Stimulated activated CD8-positive, alpha-beta memory T cell treated with anti-CD3 and anti-CD28 coated beads, Interleukin-12 subunit alpha, Interleukin-12 subunit beta, amount 100 ng/mL, for 24 hours (primary cell): Measurements from ENCODE around the gene ESRRA.
"Not testable (repeated sequence)": the region's sequence is repeated elsewhere in the genome, so short reads cannot be mapped to it uniquely, and the experiment has no call there.

Experiments used
- DNase-seq: peaks from one replicate; pipeline ENCODE4 v3.0.0-alpha.2; 2020; ENCODE audit errors: extremely low read depth

Gene ESRRA

DNA sequence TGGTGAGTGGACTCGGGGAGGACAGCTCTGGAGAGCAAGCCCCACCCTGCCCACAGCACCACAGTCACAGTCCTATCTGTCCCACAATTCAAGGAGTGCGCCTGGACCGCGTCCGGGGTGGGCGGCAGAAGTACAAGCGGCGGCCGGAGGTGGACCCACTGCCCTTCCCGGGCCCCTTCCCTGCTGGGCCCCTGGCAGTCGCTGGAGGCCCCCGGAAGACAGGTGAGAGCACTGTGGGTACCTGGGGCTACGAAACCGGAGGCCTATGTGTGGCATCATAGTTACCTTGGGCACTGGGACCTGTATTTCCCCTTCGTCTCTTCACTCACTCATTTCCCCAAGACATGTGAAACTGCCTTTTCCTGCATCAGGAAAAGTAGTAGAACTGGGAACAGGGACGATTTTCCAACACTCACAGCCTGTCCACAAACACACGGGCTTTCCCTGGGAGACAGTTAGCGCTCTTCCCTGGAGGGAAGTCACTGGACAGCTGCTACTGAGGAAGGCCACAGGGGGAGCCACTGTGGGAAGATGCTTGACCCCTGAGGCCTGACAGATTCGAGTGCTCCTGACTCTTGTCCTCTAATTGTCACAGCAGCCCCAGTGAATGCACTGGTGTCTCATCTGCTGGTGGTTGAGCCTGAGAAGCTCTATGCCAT is 9.0 kb downstream of the ESRRA start:
- DNase-seq, result no peak

- DNase-seq, result no peak
These were observed 9.7 kb downstream of the ESRRA start for GRCh38 chr11:64314805-64315561.

GRCh38 chr11:64315667-64316526 is 10.6 kb downstream of the ESRRA start:
- not testable (repeated sequence) for DNase-seq

- DNase-seq, result no peak
These were observed 11.5 kb downstream of the ESRRA start for GRCh38 chr11:64316672-64317324.

- DNase-seq, result peak; percentile 92
These were observed 12.1 kb downstream of the ESRRA start, which contains the start of gene TRMT112 for GRCh38 chr11:64317325-64317960. TSS of gene TRMT112 (minus strand) at chr11:64317559. CDS start at chr11:64317526, 33 bp downstream.

DNA sequence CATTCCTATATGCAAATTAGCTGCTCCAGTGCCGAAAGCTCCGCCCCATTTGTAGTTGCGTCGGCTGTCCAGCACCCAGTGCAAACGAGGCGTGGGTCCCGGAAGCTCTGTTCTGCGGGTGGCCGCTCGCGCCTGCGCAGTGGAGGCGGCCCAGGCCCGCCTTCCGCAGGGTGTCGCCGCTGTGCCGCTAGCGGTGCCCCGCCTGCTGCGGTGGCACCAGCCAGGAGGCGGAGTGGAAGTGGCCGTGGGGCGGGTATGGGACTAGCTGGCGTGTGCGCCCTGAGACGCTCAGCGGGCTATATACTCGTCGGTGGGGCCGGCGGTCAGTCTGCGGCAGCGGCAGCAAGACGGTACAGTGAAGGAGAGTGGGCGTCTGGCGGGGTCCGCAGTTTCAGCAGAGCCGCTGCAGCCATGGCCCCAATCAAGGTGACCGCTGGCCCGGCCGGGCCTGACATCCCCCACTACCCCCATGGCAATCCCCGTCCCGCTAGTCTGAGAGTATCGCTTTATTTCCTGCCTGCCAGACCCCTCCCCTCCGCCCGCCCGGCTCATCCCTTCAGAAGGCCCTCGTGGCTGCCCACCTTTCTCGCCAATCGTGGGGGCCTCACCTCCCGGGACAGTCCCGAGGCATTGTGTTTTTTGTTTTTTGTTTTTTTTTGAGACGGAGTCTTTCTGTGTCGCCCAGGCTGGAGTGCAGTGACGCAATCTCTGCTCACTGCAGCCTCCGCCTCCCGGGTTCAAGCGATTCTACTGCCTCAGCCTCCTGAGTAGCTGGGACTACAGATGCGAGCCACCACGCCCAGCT is 12.8 kb downstream of the ESRRA start, which contains the start of gene PRDX5:
Gene PRDX5 (plus strand): TSS at position 161 of the 805 bp plus-strand sequence. CDS start 95 bp downstream, at position 256.
- peak; percentile 82 for DNase-seq

DNA sequence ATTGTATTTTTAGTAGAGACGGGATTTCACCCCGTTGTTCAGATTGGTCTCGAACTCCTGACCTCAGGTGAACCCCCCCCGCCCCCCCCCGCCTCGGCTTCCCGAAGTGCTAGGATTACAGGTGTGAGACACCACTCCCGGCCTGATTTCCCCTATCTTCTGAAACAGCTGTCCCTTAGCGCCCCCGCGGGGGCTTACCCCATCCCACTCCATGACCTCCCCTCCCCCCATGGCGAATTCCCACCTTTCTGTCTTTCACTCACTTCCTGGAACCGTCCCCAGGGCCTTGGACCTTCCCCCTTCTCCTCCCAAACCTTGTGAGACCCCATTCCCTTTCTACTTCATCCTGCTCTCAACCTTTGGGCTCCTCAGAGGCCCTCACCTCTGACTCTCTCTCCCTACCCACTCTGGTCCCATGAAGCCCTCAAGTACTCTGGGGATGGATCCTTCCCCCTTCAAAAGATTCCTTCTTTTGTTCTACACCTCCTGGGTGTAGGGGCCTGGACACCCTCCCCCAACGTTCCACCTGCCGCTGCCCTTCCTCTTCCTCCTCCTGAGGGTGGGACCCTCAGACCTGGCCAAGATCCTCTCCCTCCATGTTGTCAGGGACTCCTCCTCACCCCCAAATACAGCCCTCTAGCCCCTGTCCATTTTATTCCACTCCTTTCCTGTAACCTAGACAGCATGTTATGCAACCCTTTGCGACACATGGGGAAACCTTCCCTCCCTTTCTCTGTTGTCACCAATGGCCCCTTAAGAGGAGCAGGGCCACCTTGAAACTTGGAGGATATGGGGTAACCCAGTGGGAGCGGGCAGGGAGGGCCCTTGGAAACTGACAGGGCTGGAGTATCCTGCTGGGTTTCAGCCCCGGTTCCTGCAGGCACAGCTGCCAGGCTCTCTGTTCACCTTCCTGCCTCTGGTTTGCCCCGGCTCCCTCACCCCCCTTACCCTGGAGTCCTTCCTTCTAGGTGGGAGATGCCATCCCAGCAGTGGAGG is 13.7 kb downstream of the ESRRA start:
- DNase-seq, result no peak

- no peak for DNase-seq
These were observed 15.2 kb downstream of the ESRRA start for GRCh38 chr11:64320556-64320955.

GRCh38 chr11:64321026-64321425 is 15.7 kb downstream of the ESRRA start:
- no peak for DNase-seq

DNA sequence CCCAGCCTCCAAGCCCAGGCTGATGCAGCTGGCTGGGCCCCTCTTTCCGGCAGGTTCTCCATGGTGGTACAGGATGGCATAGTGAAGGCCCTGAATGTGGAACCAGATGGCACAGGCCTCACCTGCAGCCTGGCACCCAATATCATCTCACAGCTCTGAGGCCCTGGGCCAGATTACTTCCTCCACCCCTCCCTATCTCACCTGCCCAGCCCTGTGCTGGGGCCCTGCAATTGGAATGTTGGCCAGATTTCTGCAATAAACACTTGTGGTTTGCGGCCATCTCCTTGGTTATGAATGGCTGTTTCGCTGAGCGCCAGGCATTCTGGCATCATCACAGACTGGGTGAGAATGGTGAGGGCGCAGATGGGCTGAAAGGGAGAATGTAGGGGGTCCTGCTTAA is 16.2 kb downstream of the ESRRA start:
- no peak for DNase-seq

- no peak for DNase-seq
These were observed 17.6 kb downstream of the ESRRA start for GRCh38 chr11:64322925-64323260.

DNA sequence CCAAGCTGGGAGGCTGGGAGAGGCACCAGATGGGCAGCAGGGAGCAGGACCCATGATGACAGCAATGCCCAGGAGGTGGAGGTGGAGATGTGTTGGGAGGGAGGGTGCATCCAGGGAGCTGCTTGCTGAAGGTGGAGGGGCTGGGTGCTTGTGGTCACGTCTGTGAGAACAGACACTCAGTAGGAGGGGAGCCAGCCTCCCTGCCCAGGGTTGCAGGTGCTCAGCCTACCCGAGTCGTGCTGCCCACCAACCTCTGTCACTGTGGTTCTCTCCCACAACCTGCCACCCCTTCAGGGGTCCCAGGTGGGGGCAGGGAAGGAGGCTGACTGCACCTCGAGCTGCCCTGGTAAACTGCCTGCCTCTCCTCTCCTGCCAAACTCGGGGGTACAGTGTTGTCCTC is 18.0 kb downstream of the ESRRA start:
- DNase-seq, result no peak

DNA sequence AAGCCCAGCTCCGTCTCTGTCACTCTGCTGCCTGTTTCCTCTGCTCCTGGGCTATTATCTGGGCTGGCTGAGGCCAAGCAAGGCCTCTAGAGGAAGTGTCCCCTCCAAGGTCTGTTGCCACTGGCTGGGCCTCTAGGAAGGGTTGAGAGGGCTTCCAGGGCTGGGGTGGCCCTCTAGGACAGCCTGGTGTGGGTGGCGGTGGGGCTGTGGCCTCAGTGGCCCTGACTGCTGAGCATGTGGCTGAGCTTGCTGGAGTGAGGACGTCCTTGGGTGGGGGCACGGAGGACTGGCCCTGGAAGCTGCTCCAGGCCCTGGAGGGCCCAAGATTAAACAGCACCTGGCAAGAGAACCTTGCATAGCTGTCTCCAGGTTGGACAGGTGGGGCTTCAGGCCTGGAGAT is 18.7 kb downstream of the ESRRA start:
- not testable (repeated sequence) for DNase-seq

GRCh38 chr11:64324692-64325469 is 19.6 kb downstream of the ESRRA start:
- no peak for DNase-seq

- DNase-seq, result no peak
These were observed 22.1 kb downstream of the ESRRA start for GRCh38 chr11:64327375-64327774.

DNA sequence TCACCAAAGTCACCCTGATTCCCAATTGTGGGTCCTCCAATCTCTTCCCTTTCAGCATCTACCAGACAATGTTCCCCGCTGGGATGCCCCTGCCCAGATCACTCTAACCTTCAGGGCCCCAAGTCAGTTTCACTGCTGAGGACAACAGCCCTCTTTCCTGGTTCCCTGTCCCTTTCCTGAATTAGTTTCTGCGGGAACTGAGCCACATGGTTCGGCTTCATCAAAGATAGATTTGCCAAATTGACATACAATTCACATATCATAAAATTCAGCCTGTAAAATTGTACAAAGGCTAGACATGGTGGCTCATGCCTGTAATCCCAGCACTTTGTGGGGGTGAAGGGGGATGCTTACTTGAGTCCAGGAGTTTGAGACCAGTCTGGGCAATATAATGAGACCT is 22.7 kb downstream of the ESRRA start:
- no peak for DNase-seq

- no peak for DNase-seq
These were observed 25.6 kb downstream of the ESRRA start for GRCh38 chr11:64330888-64331287.

GRCh38 chr11:64331569-64332371 is 26.4 kb downstream of the ESRRA start:
- DNase-seq, result peak; percentile 49
